Activated T-helper 9 cell treated with anti-CD3 and anti-CD28 coated beads, Interleukin-2, amount 50 U/mL, for 16 hours (primary cell): Measurements from ENCODE around the gene EPB41L3.

Source experiments
- DNase-seq: peaks from one replicate; pipeline ENCODE4 v3.0.0-alpha.2; 2020; ENCODE audit warnings: low read depth

EPB41L3 gene

GRCh38 chr18:5451871-5452270 is 91.9 kb downstream of the EPB41L3 start:
- no peak for DNase-seq

DNA sequence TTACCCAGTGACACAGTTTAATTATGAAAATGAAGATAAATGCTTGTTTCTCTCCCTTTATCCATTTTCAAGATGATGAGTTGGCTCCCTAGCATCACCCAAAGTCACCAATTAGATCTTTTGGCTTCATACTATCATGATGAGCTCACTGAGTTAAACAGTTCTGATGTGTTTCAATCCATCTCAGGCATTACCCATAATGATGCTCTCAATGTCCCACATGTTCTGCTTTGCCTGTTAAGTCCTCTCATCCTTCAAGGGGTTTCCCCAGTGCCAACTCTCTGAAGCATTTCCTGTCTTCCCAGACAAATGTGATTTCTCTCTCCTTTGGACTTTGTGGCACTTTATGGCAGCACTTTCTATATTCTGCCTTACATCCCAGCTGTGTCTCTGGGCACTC is 92.6 kb downstream of the EPB41L3 start:
- no peak for DNase-seq

- DNase-seq, result no peak
These were observed 93.8 kb downstream of the EPB41L3 start for GRCh38 chr18:5449858-5450509.

- DNase-seq, result no peak
These were observed 96.4 kb downstream of the EPB41L3 start for GRCh38 chr18:5447442-5447841.

DNA sequence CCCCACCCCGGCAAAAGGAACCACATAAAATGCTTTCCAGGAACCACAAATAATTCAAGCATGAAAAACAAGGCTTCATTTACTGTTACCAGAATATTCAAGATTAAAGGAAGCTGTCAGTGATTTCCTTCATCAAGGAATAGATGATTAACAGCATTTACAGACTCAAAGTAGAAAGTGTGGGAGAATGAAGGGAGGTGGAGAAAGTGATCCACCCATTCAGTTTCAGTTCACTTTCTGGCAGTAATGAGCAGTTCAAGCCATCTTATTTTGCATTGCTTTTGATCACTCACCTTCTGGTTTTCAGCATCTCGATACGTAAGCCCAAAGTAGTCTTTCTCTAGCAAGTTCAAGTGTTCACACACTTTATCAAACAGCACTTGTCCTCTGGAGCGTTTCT is 99.0 kb downstream of the EPB41L3 start:
- DNase-seq, result no peak

- no peak for DNase-seq
These were observed 99.5 kb downstream of the EPB41L3 start for GRCh38 chr18:5444269-5444668.

DNA sequence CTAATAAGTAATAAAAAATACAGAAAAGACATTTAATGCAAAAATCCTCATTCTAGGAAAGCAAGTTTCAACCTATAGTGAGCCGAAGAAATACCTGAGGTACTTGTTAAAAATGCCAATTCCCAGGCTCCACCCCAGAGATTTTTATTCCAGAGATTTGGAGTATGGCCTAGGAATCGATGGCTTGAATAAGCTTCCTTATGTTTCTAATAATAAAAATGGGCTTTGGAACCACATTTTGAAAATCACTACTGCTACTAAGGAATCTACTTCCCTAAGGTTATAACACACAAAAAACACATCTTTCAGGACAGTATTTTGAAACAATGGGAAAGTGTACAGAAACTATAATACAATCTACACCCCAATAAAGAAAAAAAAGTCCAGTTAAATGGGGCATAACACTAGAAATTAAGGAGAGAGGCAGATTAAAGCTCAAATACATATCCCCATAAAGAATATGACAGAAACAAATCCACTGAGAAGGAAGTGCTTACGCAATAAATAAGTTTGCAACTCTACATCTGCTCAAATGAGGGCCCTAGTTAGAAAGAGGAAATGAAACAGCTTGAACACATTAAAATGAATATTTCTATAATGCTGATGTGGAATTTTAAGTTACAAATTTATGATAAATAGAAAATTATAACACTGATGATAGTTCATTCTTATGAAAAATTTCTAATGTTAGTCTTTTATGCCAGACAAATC is 103.7 kb downstream of the EPB41L3 start:
- no peak for DNase-seq

DNA sequence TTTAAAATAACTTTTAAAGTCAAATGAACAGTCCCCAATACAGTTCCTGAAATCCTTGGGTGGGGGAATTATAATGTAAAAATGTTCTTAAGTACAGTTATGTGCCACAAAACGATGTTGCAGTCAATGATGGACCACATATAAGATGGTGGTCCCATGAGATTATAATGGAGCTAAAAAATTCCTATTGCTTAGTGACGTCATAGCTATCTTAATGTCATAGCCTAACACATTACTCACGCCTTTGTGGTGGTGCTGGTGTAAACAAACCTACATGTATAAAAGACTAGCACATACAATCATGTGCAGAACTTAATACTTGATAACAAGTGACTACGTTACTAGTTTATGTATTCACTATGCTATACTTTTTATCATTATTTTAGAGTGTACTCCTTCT is 109.4 kb downstream of the EPB41L3 start:
- DNase-seq, result no peak

DNA sequence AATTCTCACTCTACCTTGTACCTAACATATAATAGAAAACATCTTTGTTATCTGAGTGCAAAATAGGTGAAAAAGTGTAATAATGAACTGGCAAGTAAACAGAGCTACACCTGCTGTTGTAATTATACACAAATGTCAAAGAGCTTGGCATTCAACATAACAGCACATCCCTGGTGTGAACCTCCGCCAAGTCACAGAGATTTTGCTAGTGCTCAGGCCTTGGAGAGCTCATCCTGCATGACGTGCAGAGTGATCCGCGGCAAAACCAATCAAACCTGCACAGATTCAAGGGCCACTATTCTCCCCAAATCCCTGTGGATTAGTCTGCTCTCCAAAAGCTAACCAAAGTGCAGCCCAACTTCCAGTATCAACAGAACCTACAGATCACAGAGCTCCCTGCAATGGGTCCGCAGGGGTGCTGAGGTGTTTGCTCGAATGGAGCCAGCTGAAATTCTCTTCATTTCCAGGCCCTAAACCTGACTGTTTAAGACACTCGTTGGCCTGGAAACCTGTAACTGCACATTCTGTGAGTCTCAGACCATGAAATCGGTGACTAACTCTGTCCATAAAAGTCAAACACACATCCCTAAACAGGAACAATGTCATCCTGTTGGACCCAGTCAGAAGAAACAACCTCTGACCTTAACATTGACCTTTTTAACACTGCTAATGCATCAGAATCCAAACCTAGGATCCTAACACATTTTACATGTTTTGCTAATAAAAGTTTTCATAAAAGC is 111.8 kb downstream of the EPB41L3 start:
- no peak for DNase-seq

GRCh38 chr18:5430131-5430530 is 113.7 kb downstream of the EPB41L3 start:
- no peak for DNase-seq

GRCh38 chr18:5429681-5430080 is 114.1 kb downstream of the EPB41L3 start:
- no peak for DNase-seq

- no peak for DNase-seq
These were observed 118.1 kb downstream of the EPB41L3 start for GRCh38 chr18:5425721-5426120.

DNA sequence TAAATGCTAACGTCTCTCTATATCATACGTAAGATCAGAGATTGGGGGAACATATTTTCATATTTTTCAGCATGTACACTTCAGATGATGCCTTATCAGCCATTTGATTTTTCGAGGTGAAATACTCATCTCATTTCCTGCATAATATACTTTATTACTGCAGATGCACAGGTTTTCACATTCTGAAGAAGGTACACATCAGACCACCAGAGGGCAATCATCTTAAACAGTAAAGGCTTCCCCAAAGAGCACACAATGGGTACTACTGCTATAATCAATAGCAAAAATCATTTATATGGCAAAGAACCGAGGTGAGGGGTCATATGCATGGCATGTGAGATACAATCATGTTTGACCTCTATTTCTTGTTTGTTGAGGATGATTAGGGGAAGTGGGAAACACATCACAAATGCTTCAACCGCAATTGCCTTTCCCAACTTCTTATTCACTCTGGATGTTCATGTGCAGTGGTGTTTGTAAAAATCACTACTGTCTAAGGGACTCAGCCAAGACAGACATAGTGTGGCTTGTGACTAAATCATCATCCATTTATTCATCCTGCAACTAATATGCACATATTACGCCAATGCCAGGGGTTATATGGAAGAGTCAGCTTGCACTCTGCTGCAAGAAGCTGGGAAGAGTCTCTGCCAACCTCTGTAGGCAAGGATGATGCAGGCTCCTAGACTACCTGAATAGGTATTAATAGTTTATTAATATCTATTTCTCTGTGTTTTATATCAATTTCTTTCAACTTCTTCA is 118.7 kb downstream of the EPB41L3 start:
- DNase-seq, result no peak

DNA sequence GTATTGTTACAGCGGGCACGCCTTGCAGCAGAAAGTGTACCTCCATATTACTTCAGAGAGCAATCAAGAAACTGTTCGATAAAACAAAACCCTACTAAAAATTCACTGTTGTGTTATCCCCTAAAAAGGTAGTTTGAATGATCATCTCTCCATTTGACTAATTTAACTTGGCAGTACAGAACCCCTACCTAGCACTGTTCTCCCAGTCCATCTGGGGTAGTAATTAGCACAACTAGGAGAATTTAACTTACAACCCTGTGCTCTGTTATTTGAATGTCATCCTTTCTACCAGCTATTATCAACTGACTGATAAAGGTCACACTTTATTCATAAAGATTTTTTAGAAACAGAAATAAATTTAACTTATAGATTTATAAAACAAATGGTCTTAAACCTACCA is 121.2 kb downstream of the EPB41L3 start:
- DNase-seq, result no peak

GRCh38 chr18:5421981-5422380 is 121.8 kb downstream of the EPB41L3 start:
- DNase-seq, result no peak

GRCh38 chr18:5420906-5421305 is 122.9 kb downstream of the EPB41L3 start:
- no peak for DNase-seq

GRCh38 chr18:5419601-5420000 is 124.2 kb downstream of the EPB41L3 start:
- no peak for DNase-seq

DNA sequence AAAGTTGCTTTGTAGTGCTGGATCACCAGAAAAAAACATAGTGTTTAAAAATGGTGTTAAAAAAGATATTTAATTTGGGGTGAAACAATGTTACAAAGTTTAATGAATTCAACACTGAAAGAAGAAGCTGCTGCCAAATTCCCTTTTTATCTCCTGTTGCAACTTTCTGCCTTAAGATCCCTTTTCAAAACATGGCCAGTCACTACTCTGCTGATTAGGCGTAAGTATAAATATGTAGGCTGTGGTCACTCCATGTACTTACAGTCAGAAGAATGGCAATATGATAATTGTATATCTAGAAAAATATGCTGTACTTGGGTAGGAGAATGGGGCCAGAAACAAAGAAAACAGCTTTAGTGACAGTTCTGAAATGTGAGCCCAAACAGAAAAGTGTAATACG is 124.8 kb downstream of the EPB41L3 start:
- no peak for DNase-seq

DNA sequence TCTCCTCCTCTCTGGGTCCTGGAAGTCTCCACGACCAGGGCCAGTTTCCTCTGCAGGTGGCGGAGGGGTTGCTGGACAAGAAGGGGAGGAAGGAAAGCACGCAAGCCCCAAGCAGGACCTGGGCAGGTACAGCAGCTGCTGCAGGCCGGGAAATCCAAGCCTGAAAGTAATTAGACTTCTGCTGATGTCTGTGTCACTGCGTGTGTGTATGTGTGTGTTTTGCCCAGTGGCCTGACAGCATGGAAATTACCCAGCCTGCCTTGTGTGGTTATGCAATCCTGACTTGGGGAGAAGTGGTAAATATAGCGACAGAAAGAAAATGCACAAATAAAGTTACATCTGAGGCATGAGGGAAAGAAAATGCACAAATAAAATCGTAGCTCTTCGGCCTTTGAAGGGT is 126.5 kb downstream of the EPB41L3 start:
- no peak for DNase-seq

- DNase-seq, result no peak
These were observed 127.7 kb downstream of the EPB41L3 start for GRCh38 chr18:5416112-5416511.

GRCh38 chr18:5415665-5416064 is 128.1 kb downstream of the EPB41L3 start:
- no peak for DNase-seq

- DNase-seq, result no peak
These were observed 128.8 kb downstream of the EPB41L3 start for GRCh38 chr18:5415031-5415430.

- no peak for DNase-seq
These were observed 129.3 kb downstream of the EPB41L3 start for GRCh38 chr18:5414546-5414945.
